Airway epithelial cell (primary cell): ENCODE data around the gene BEAN1. TPM values are rescaled to one million over a fixed set of nuclear protein-coding genes. Genes with fewer than 3 reads are reported as not detected.

Source experiments
- total RNA-seq: library from RNA; depleted of rRNA; stranded (reverse); fragments of >200 nt; gene quantifications from 2 replicates; pipeline ENCODE4 v1.2.3, GENCODE V29; 2015

Gene BEAN1, protein sequence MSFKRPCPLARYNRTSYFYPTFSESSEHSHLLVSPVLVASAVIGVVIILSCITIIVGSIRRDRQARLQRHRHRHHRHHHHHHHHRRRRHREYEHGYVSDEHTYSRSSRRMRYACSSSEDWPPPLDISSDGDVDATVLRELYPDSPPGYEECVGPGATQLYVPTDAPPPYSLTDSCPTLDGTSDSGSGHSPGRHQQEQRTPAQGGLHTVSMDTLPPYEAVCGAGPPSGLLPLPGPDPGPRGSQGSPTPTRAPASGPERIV
- 0.42 TPM in 1 of 2 replicates, not detected in the other for total RNA-seq

DNA sequence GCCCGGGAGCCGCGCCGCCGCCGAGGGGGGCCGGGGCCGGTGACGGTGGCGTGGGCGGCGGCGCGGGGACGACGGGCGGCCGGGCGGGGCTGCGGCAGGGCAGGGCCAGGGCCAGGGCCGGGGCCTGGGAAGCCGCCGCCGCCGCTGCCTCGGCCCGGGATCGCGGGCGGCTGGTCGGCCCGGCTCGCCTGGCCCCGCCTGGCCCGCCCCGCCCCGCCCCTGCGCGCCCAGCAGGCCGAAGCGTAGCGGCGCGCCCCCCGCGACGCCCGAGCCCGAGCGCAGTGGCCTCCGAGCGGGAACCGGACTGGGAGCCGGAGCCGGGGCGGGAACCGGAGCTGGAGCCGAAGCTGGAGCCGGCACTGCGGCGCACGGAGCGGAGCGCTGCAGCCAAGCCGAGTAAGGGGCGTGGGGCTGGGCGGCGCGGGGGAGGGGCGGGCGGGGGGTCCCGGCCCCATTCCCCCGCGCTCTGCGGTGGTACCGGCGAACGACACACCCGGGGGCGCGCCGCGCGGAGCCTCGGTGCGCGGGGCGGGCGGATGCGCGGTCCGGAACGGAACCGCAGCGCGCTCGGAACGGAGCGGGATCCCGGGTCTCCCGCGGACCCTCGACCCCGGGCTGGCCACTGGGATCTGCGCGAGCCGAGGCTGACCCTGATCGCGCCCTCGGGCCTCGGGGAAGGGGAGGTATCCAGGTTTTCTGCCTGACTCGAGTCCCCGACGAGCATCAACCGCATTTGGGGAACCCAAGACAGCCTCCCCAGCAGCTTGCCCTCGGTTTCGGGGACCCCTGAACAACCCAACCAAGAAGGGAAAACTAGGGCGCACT, at the start of gene BEAN1:
BEAN1 (plus strand) TSS at position 260 of the 825 bp plus-strand sequence. CDS start 10,382 bp downstream, outside the sequence.

Other genes starting within 250 kb of the BEAN1 start
- gene CDH5, start 60.6 kb upstream of the BEAN1 start, total RNA-seq = 0.14 TPM in 1 of 2 replicates, not detected in the other
- 17.2 and 17.8 TPM in 2 replicates for gene TK2, start 122.8 kb downstream of the BEAN1 start, total RNA-seq
- 18.5 and 40.3 TPM in 2 replicates for gene CKLF, start 125.3 kb downstream of the BEAN1 start, total RNA-seq
- gene CMTM1, start 139.1 kb downstream of the BEAN1 start, total RNA-seq = 0.35 TPM in 1 of 2 replicates, not detected in the other
- not detected in 2 replicates for gene CMTM2, start 152.2 kb downstream of the BEAN1 start, total RNA-seq
- 14.6 and 20.2 TPM in 2 replicates for gene CMTM3, start 177.4 kb downstream of the BEAN1 start, total RNA-seq